ENCODE measurements around the gene CHIT1. TPM values are rescaled to one million over a fixed set of nuclear protein-coding genes. Genes with fewer than 3 reads are reported as not detected.

The CHIT1 gene
- total and polyA plus RNA-seq, 4 donors, result 0.89 to 4.9 (median 2.0) TPM

DNA sequence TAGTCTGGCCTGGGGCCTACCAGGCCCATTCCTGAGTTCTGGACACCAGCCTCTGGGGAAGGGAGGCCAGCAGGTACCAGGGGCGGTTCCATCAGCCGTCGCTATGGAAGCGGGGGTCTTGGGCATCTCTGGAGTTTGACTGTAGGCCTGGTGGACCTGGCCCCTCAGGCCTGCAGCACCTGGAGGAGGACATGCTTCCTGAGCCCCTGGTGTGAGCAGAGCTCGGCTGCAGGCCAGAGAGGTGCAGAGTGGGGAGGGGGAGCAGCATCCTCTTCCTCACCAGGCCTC, 61.6 kb downstream of the CHIT1 start:
- H3K9ac ChIP-seq (ENCODE audit: insufficient read depth in 1 of 2, low read length in 2 of 2), result no peak overlapping the region
- H3K36me3 ChIP-seq (ENCODE audit: control insufficient read depth in 4 of 4, insufficient read depth in 4 of 4, low read length in 4 of 4), result no peaks in the 10 kb centered on the region
- TF ChIP-seq, protein P1, sequence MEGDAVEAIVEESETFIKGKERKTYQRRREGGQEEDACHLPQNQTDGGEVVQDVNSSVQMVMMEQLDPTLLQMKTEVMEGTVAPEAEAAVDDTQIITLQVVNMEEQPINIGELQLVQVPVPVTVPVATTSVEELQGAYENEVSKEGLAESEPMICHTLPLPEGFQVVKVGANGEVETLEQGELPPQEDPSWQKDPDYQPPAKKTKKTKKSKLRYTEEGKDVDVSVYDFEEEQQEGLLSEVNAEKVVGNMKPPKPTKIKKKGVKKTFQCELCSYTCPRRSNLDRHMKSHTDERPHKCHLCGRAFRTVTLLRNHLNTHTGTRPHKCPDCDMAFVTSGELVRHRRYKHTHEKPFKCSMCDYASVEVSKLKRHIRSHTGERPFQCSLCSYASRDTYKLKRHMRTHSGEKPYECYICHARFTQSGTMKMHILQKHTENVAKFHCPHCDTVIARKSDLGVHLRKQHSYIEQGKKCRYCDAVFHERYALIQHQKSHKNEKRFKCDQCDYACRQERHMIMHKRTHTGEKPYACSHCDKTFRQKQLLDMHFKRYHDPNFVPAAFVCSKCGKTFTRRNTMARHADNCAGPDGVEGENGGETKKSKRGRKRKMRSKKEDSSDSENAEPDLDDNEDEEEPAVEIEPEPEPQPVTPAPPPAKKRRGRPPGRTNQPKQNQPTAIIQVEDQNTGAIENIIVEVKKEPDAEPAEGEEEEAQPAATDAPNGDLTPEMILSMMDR (IDR thresholded peaks at IDR 0.05; ENCODE audit: control extremely low read depth, extremely low read depth), result no peak
- H3K4me3 ChIP-seq, result no peak overlapping the region
- H3K27ac ChIP-seq (ENCODE audit: low read depth in 1 of 2, low read length in 1 of 2), result no peak overlapping the region
- WGBS, 2 donors, result 92 to 96% methylated on average over 5 of the region's 5 CpGs
- peaks cover 0 to 1% (median 0%) of the 10 kb centered on the region in 4 donors for H3K9me3 ChIP-seq (ENCODE audit: control insufficient read depth in 4 of 4, insufficient read depth in 3 of 4, low read length in 3 of 4)
- no peaks in the 10 kb centered on the region for H3K4me1 ChIP-seq (ENCODE audit: control insufficient read depth in 5 of 5, insufficient read depth in 5 of 5, low read length in 5 of 5)
- H3K27me3 ChIP-seq (ENCODE audit: control insufficient read depth in 3 of 3, insufficient read depth in 3 of 3, low read length in 2 of 3), result peaks cover 0 to 3% (median 0%) of the 10 kb centered on the region in 3 donors
- no peak for ATAC-seq (ENCODE audit: insufficient read depth, low FRiP score)
- DNase-seq, result no peak

DNA sequence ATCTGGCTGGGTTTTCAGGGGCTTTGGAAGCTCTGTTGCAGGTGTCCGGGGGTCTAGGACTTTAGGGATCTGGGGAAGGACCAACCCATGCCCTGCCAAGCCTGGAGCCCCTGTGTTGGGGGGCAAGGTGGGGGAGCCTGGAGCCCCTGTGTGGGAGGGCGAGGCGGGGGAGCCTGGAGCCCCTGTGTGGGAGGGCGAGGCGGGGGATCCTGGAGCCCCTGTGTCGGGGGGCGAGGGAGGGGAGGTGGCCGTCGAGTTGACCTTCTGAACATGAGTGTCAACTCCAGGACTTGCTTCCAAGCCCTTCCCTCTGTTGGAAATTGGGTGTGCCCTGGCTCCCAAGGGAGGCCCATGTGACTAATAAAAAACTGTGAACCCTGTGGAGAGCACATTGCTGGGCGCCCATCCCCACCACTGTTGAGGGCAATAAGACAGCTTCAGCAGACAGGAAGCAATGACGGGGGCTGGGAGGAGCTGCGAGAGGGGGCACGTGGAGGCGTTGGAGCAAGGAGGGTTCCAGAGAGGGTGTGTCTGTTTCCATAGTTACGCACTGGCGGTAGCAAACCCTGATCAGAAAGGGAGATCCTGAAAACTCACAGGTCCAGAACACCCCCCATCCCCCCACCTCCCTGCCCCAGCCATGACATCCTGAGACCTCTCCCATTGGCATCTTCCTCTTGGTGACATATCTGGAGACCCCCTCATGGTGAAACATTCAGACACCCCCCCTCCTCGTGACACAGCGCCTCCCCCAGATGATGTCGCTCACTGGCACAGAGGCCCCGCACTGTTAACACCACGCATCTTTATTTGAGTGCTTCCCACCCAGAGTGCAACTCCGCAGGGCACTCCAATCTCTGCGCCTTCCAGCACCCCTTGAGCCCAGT, 62.2 kb downstream of the CHIT1 start:
- TF ChIP-seq, protein P1 (IDR thresholded peaks at IDR 0.05; ENCODE audit: control extremely low read depth, extremely low read depth), result no peak
- H3K4me3 ChIP-seq, result no peak overlapping the region
- peaks cover 0 to 3% (median 0%) of the 10 kb centered on the region in 3 donors for H3K27me3 ChIP-seq (ENCODE audit: control insufficient read depth in 3 of 3, insufficient read depth in 3 of 3, low read length in 2 of 3)
- H3K36me3 ChIP-seq (ENCODE audit: control insufficient read depth in 4 of 4, insufficient read depth in 4 of 4, low read length in 4 of 4), result no peaks in the 10 kb centered on the region
- ATAC-seq (ENCODE audit: insufficient read depth, low FRiP score) (no peak), DNase-seq (no peak)
- 82 to 85% methylated on average over 23 of the region's 23 CpGs for WGBS, 2 donors
- H3K9ac ChIP-seq (ENCODE audit: insufficient read depth in 1 of 2, low read length in 2 of 2), result no peak overlapping the region
- no peaks in the 10 kb centered on the region for H3K4me1 ChIP-seq (ENCODE audit: control insufficient read depth in 5 of 5, insufficient read depth in 5 of 5, low read length in 5 of 5)
- no peak overlapping the region for H3K27ac ChIP-seq (ENCODE audit: low read depth in 1 of 2, low read length in 1 of 2)
- H3K9me3 ChIP-seq (ENCODE audit: control insufficient read depth in 4 of 4, insufficient read depth in 3 of 4, low read length in 3 of 4), result peaks cover 0 to 1% (median 0%) of the 10 kb centered on the region in 4 donors

DNA sequence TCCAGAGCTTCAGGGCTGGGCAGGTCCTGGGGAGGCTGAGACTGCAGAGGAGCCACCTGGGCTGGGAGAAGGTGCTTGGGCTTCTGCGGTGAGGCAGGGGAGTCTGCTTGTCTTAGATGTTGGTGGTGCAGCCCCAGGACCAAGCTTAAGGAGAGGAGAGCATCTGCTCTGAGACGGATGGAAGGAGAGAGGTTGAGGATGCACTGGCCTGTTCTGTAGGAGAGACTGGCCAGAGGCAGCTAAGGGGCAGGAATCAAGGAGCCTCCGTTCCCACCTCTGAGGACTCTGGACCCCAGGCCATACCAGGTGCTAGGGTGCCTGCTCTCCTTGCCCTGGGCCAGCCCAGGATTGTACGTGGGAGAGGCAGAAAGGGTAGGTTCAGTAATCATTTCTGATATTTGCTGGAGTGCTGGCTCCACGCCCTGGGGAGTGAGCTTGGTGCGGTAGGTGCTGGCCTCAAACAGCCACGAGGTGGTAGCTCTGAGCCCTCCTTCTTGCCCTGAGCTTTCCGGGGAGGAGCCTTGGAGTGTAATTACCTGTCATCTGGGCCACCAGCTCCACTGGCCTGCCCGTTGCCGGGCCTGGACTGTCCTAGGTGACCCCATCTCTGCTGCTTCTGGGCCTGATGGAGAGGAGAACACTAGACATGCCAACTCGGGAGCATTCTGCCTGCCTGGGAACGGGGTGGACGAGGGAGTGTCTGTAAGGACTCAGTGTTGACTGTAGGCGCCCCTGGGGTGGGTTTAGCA, 63.1 kb downstream of the CHIT1 start:
- H3K27ac ChIP-seq (ENCODE audit: low read depth in 1 of 2, low read length in 1 of 2), result no peak overlapping the region
- no peak overlapping the region for H3K4me3 ChIP-seq
- no peak for DNase-seq
- WGBS, 2 donors, result 67 to 70% methylated on average over 14 of the region's 14 CpGs
- peak; percentile 30 for ATAC-seq (ENCODE audit: insufficient read depth, low FRiP score)
- H3K27me3 ChIP-seq (ENCODE audit: control insufficient read depth in 3 of 3, insufficient read depth in 3 of 3, low read length in 2 of 3), result peaks cover 0 to 3% (median 0%) of the 10 kb centered on the region in 3 donors
- no peaks in the 10 kb centered on the region for H3K4me1 ChIP-seq (ENCODE audit: control insufficient read depth in 5 of 5, insufficient read depth in 5 of 5, low read length in 5 of 5)
- TF ChIP-seq, protein P1 (IDR thresholded peaks at IDR 0.05; ENCODE audit: control extremely low read depth, extremely low read depth), result no peak
- no peak overlapping the region for H3K9ac ChIP-seq (ENCODE audit: insufficient read depth in 1 of 2, low read length in 2 of 2)
- no peaks in the 10 kb centered on the region for H3K36me3 ChIP-seq (ENCODE audit: control insufficient read depth in 4 of 4, insufficient read depth in 4 of 4, low read length in 4 of 4)
- H3K9me3 ChIP-seq (ENCODE audit: control insufficient read depth in 4 of 4, insufficient read depth in 3 of 4, low read length in 3 of 4), result peaks cover 0 to 1% (median 0%) of the 10 kb centered on the region in 4 donors

Other genes starting within 250 kb of the CHIT1 start
- 10 to 100 TPM; 55.5 to 63.9 TPM for gene TMEM183A, start 222.3 kb downstream of the CHIT1 start, total RNA-seq
- gene TMEM183A, start 222.3 kb downstream of the CHIT1 start, polyA plus RNA-seq, result 10 to 100 TPM; 29.4 to 47.9 TPM
- 1 to 10 TPM; 1.3 to 5.1 TPM for gene PPFIA4, start 203.2 kb downstream of the CHIT1 start, total RNA-seq
- under 1 TPM; 0.30 to 0.64 TPM for gene PPFIA4, start 203.2 kb downstream of the CHIT1 start, polyA plus RNA-seq
- not detected for gene MYOG, start 143.7 kb downstream of the CHIT1 start, total RNA-seq
- gene MYOG, start 143.7 kb downstream of the CHIT1 start, polyA plus RNA-seq, result not detected
- 1 to 10 TPM in 1 of 2 donors, under 1 TPM in 1; 0.57 to 2.3 TPM for gene ADORA1, start 101.9 kb downstream of the CHIT1 start, total RNA-seq
- under 1 TPM; 0.77 to 0.81 TPM for gene ADORA1, start 101.9 kb downstream of the CHIT1 start, polyA plus RNA-seq
- not detected for gene MYBPH, start 53.8 kb downstream of the CHIT1 start, total RNA-seq
- under 1 TPM; 0.16 to 0.41 TPM for gene MYBPH, start 53.8 kb downstream of the CHIT1 start, polyA plus RNA-seq
- 10 to 100 TPM; 46.4 to 98.6 TPM for gene CHI3L1, start 43.0 kb downstream of the CHIT1 start, total RNA-seq
- 100 to 1,000 TPM; 122 to 169 TPM for gene CHI3L1, start 43.0 kb downstream of the CHIT1 start, polyA plus RNA-seq
- gene BTG2, start 75.8 kb upstream of the CHIT1 start, total RNA-seq, result 100 to 1,000 TPM in 1 of 2 donors, 10 to 100 TPM in 1; 51.7 to 118 TPM
- gene BTG2, start 75.8 kb upstream of the CHIT1 start, polyA plus RNA-seq, result 10 to 100 TPM; 29.1 to 95.4 TPM
- 10 to 100 TPM; 46.3 to 93.4 TPM for gene FMOD, start 121.4 kb upstream of the CHIT1 start, total RNA-seq
- gene FMOD, start 121.4 kb upstream of the CHIT1 start, polyA plus RNA-seq, result 10 to 100 TPM; 16.5 to 19.4 TPM
- 10 to 100 TPM in 1 of 2 donors, 1 to 10 TPM in 1; 2.0 to 18.9 TPM for gene PRELP, start 246.1 kb upstream of the CHIT1 start, total RNA-seq
- 10 to 100 TPM in 1 of 2 donors, 1 to 10 TPM in 1; 8.3 to 26.0 TPM for gene PRELP, start 246.1 kb upstream of the CHIT1 start, polyA plus RNA-seq